ENCODE results near the gene CTSW. TPM values are rescaled to one million over a fixed set of nuclear protein-coding genes. Genes with fewer than 3 reads are reported as not detected.

CTSW gene
- total and polyA plus RNA-seq, 12 donors = 0.17 to 7.9 (median 0.55) TPM; not detected in 1

DNA sequence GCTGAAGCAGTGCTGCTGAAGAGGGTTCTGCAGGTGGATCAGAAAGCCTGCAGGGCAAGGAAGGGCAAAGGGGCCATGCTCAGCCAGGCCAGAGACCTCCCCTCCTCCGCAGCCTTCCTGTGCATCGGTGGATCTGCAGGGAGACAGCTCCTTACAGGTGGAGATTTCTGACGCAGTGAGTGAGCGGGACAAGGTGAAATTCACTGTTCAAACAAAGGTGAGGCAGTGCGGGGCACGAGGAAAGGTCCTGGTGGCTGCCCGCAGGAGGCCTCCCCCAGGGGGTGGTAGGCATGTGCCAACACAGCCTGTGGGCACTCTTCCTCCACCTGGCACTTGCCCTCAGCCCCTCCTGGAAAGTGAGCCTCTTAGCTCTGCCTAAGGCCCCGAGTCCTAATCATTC lies 30.3 kb upstream of the CTSW start:
- no peak for DNase-seq
- no peak overlapping the region for H3K27ac ChIP-seq
- H3K9me3 ChIP-seq = peaks cover 0 to 10% (median 3%) of the 10 kb centered on the region in 11 donors
- 71 to 72% methylated on average over 8 of the region's 8 CpGs for WGBS, 2 donors
- no peak overlapping the region for H3K4me3 ChIP-seq
- H3K4me1 ChIP-seq = peaks cover 0 to 7% (median 1%) of the 10 kb centered on the region in 9 donors
- no peaks in the 10 kb centered on the region for H3K27me3 ChIP-seq
- no peak for ATAC-seq
- TF ChIP-seq CTCF (IDR thresholded peaks at IDR 0.05) = no peak
- intact Hi-C loops (cut with DNase I) = no loop called here
- H3K36me3 ChIP-seq = peaks cover 0 to 42% (median 22%) of the 10 kb centered on the region in 9 donors

- no peaks in the 10 kb centered on the region for H3K27me3 ChIP-seq
- peaks cover 0 to 12% (median 3%) of the 10 kb centered on the region in 9 donors for H3K4me1 ChIP-seq
- peaks cover under 1 to 46% (median 26%) of the 10 kb centered on the region in 9 donors for H3K36me3 ChIP-seq
- ATAC-seq = no peak
- WGBS, 2 donors = 46 to 51% methylated on average over 16 of the region's 16 CpGs
- H3K4me3 ChIP-seq = no peak overlapping the region
- peaks cover 0 to 10% (median 3%) of the 10 kb centered on the region in 11 donors for H3K9me3 ChIP-seq
- no peak overlapping the region for H3K27ac ChIP-seq
- intact Hi-C loops (cut with DNase I) = no loop called here
- TF ChIP-seq CTCF (IDR thresholded peaks at IDR 0.05) = no peak
- no peak for DNase-seq
These were observed 29.8 kb upstream of the CTSW start for GRCh38 chr11:65849771-65850216.

GRCh38 chr11:65850217-65851082 lies 29.2 kb upstream of the CTSW start:
- ATAC-seq = peak in 4 of 8 donors; percentile 2 to 14 (median 7)
- no peak overlapping the region for H3K4me3 ChIP-seq
- no peak for TF ChIP-seq CTCF (IDR thresholded peaks at IDR 0.05)
- H3K27ac ChIP-seq = no peak overlapping the region
- intact Hi-C loops (cut with DNase I) = no loop called here
- H3K9me3 ChIP-seq = peaks cover 0 to 10% (median 3%) of the 10 kb centered on the region in 11 donors
- peaks cover 0 to 18% (median 6%) of the 10 kb centered on the region in 9 donors for H3K4me1 ChIP-seq
- 68 to 74% methylated on average over 20 of the region's 20 CpGs for WGBS, 2 donors
- peaks cover 6 to 52% (median 33%) of the 10 kb centered on the region in 9 donors for H3K36me3 ChIP-seq
- no peak for DNase-seq
- H3K27me3 ChIP-seq = no peaks in the 10 kb centered on the region

- peaks cover 0 to 25% (median 13%) of the 10 kb centered on the region in 9 donors for H3K4me1 ChIP-seq
- ATAC-seq = peak in 1 of 8 donors; percentile 9
- intact Hi-C loops (cut with DNase I) = no loop called here
- peaks cover 9 to 59% (median 35%) of the 10 kb centered on the region in 9 donors for H3K36me3 ChIP-seq
- 89 to 91% methylated on average over 13 to 14 of the region's 14 CpGs for WGBS, 2 donors
- DNase-seq = no peak
- no peak overlapping the region for H3K27ac ChIP-seq
- H3K27me3 ChIP-seq = no peaks in the 10 kb centered on the region
- peak in 7 of 9 donors; percentile 9 to 37 (median 32) for TF ChIP-seq CTCF (IDR thresholded peaks at IDR 0.05)
- H3K4me3 ChIP-seq = no peak overlapping the region
- peaks cover 0 to 10% (median 3%) of the 10 kb centered on the region in 11 donors for H3K9me3 ChIP-seq
These were observed 28.5 kb upstream of the CTSW start for GRCh38 chr11:65851083-65851579.
